MM.1S (cell line): ENCODE measurements around the gene RGS16.

Experiments
- DNase-seq: peaks from one replicate; pipeline ENCODE4 v3.0.0-alpha.2; 2015
- H2AFZ ChIP-seq: fragments of 300-600 bp; sonication (generic); 2 replicates; pipeline ENCODE4 v1.6.0; 2016; ENCODE audit warnings: antibody characterized with exemption, low read length
- H3F3A ChIP-seq: fragments of 300-600 bp; sonication (generic); 2 replicates; pipeline ENCODE4 v1.6.1; 2016; ENCODE audit warnings: mild to moderate bottlenecking, antibody characterized with exemption, low read length, moderate library complexity, mixed read lengths; ENCODE audit not compliant: insufficient read depth
- H3K27ac ChIP-seq: fragments of 300-600 bp; sonication (generic); 2 replicates; pipeline ENCODE4 v1.5.1; 2016; ENCODE audit warnings: mild to moderate bottlenecking, low read length
- H3K27me3 ChIP-seq: fragments of 300-600 bp; sonication (generic); replicated peaks from 2 replicates; pipeline ENCODE4 v1.6.0; 2016; ENCODE audit warnings: low read length; ENCODE audit not compliant: insufficient read depth
- H3K36me3 ChIP-seq: fragments of 300-600 bp; sonication (generic); replicated peaks from 2 replicates; pipeline ENCODE4 v1.6.1; 2016; ENCODE audit warnings: mild to moderate bottlenecking, low read length, mixed read lengths; ENCODE audit not compliant: insufficient read depth
- H3K4me1 ChIP-seq: fragments of 300-600 bp; sonication (generic); 2 replicates; pipeline ENCODE4 v1.6.1; 2016; ENCODE audit warnings: low read length, mixed read lengths
- H3K4me2 ChIP-seq: fragments of 300-600 bp; sonication (generic); 2 replicates; pipeline ENCODE4 v1.6.0; 2016; ENCODE audit warnings: low read depth, low read length
- H3K4me3 ChIP-seq: fragments of 300-600 bp; sonication (generic); 2 replicates; pipeline ENCODE4 v1.5.1; 2016; ENCODE audit warnings: low read length, mixed read lengths
- H3K79me2 ChIP-seq: fragments of 300-600 bp; sonication (generic); 2 replicates; pipeline ENCODE4 v1.6.1; 2016; ENCODE audit warnings: mixed run types, low read length, mixed read lengths
- H3K9ac ChIP-seq: fragments of 300-600 bp; sonication (generic); 2 replicates; pipeline ENCODE4 v1.6.1; 2016; ENCODE audit warnings: low read length, mixed read lengths
- H3K9me2 ChIP-seq: fragments of 300-600 bp; sonication (generic); replicated peaks from 2 replicates; pipeline ENCODE4 v1.6.1; 2016; ENCODE audit warnings: mild to moderate bottlenecking, low read length, mixed read lengths; ENCODE audit not compliant: insufficient read depth
- H3K9me3 ChIP-seq: fragments of 300-600 bp; sonication (generic); replicated peaks from 2 replicates; pipeline ENCODE4 v1.6.1; 2016; ENCODE audit warnings: mild to moderate bottlenecking, low read length, mixed read lengths; ENCODE audit not compliant: insufficient read depth
- H4K20me1 ChIP-seq: fragments of 300-600 bp; sonication (generic); 2 replicates; pipeline ENCODE4 v1.6.1; 2016; ENCODE audit warnings: mild to moderate bottlenecking, low read length, moderate library complexity, mixed read lengths; ENCODE audit not compliant: insufficient read depth
- CTCF ChIP-seq: fragments of 300-600 bp; sonication (generic); IDR thresholded peaks from 2 replicates; pipeline ENCODE4 v1.5.1; 2016; ENCODE audit warnings: antibody characterized with exemption, low read length, mixed read lengths
- EZH2 ChIP-seq: fragments of 300-600 bp; sonication (generic); optimal IDR thresholded peaks from 2 replicates; pipeline ENCODE3; 2017; ENCODE audit warnings: low read depth, mild to moderate bottlenecking, antibody characterized with exemption, low read length, mixed read lengths
- EZH2phosphoT487 ChIP-seq: fragments of 300-600 bp; sonication (generic); IDR thresholded peaks from 2 replicates; pipeline ENCODE4 v1.6.1; 2018; ENCODE audit warnings: antibody characterized with exemption, low read length

The RGS16 gene

GRCh38 chr1:182555493-182555892 is 48.7 kb downstream of the RGS16 start:
- no peaks in the 10 kb centered on the region for H3K36me3 ChIP-seq
- no peaks in the 10 kb centered on the region for H4K20me1 ChIP-seq
- H3F3A ChIP-seq: no peaks in the 10 kb centered on the region
- no peak overlapping the region for H3K9ac ChIP-seq
- no peaks in the 10 kb centered on the region for H3K9me2 ChIP-seq
- no peaks in the 10 kb centered on the region for H3K79me2 ChIP-seq
- no peak for DNase-seq
- no peaks in the 10 kb centered on the region for H3K27me3 ChIP-seq
- H3K4me3 ChIP-seq: no peak overlapping the region
- no peak overlapping the region for H3K27ac ChIP-seq
- no peaks in the 10 kb centered on the region for H3K4me1 ChIP-seq
- H3K9me3 ChIP-seq: no peaks in the 10 kb centered on the region
- no peak overlapping the region for H3K4me2 ChIP-seq
- H2AFZ ChIP-seq: no peak overlapping the region
- TF ChIP-seq CTCF: no peak
- TF ChIP-seq EZH2: no peak
- TF ChIP-seq EZH2phosphoT487: no peak

- Histone ChIP-seq H2AFZ (no peak overlapping the region), H3F3A (no peaks in the 10 kb centered on the region), H3K4me2 (no peak overlapping the region), H3K9me3 (no peaks in the 10 kb centered on the region), H3K4me3 (no peak overlapping the region), H3K27ac (no peak overlapping the region), H3K27me3 (no peaks in the 10 kb centered on the region), H3K79me2 (no peaks in the 10 kb centered on the region), H3K4me1 (no peaks in the 10 kb centered on the region), H3K9ac (no peak overlapping the region), H3K36me3 (no peaks in the 10 kb centered on the region), H4K20me1 (no peaks in the 10 kb centered on the region), H3K9me2 (no peaks in the 10 kb centered on the region)
- no peak for DNase-seq
- no peak for TF ChIP-seq CTCF
- no peak for TF ChIP-seq EZH2
- no peak for TF ChIP-seq EZH2phosphoT487
Measured at GRCh38 chr1:182552527-182552926, 51.7 kb downstream of the RGS16 start.

GRCh38 chr1:182549811-182550210 is 54.4 kb downstream of the RGS16 start:
- Histone ChIP-seq H3F3A (no peaks in the 10 kb centered on the region), H3K9me2 (no peaks in the 10 kb centered on the region), H2AFZ (no peak overlapping the region), H3K27ac (no peak overlapping the region), H4K20me1 (no peaks in the 10 kb centered on the region), H3K36me3 (no peaks in the 10 kb centered on the region), H3K4me2 (no peak overlapping the region), H3K79me2 (no peaks in the 10 kb centered on the region), H3K4me3 (no peak overlapping the region), H3K9me3 (no peaks in the 10 kb centered on the region), H3K9ac (no peak overlapping the region), H3K27me3 (no peaks in the 10 kb centered on the region), H3K4me1 (no peaks in the 10 kb centered on the region)
- no peak for DNase-seq
- TF ChIP-seq EZH2: no peak
- TF ChIP-seq EZH2phosphoT487: no peak
- TF ChIP-seq CTCF: no peak

- Histone ChIP-seq H2AFZ (no peak overlapping the region), H3K36me3 (no peaks in the 10 kb centered on the region), H3K4me3 (no peak overlapping the region), H3K4me2 (no peak overlapping the region), H3F3A (no peaks in the 10 kb centered on the region), H3K4me1 (no peaks in the 10 kb centered on the region), H3K27me3 (no peaks in the 10 kb centered on the region), H3K79me2 (no peaks in the 10 kb centered on the region), H3K9ac (no peak overlapping the region), H3K9me2 (no peaks in the 10 kb centered on the region), H4K20me1 (no peaks in the 10 kb centered on the region), H3K27ac (no peak overlapping the region), H3K9me3 (no peaks in the 10 kb centered on the region)
- no peak for DNase-seq
- TF ChIP-seq CTCF (no peak), EZH2 (no peak), EZH2phosphoT487 (no peak)
Measured at GRCh38 chr1:182549346-182549745, 54.8 kb downstream of the RGS16 start.
